Measurements from ENCODE around the gene USP47.

The USP47 gene

GRCh38 chr11:11963067-11963466, 121.3 kb downstream of the USP47 start:
- no peaks in the 10 kb centered on the region for H3K9me3 ChIP-seq (ENCODE audit: severe bottlenecking)
- H3K27me3 ChIP-seq (ENCODE audit: insufficient read depth, low read depth, severe bottlenecking), result no peaks in the 10 kb centered on the region
- H3K36me3 ChIP-seq, result no peaks in the 10 kb centered on the region
- no peak overlapping the region for H3K27ac ChIP-seq
- no peak overlapping the region for H3K4me3 ChIP-seq (ENCODE audit: low read depth, low read length)
- TF ChIP-seq CTCF (IDR thresholded peaks at IDR 0.05; ENCODE audit: low read depth, low read length), result no peak
- no peak for DNase-seq

GRCh38 chr11:11963842-11964773, 122.3 kb downstream of the USP47 start:
- no peak for DNase-seq
- H3K9me3 ChIP-seq (ENCODE audit: severe bottlenecking), result no peaks in the 10 kb centered on the region
- H3K27ac ChIP-seq, result no peak overlapping the region
- no peaks in the 10 kb centered on the region for H3K36me3 ChIP-seq
- TF ChIP-seq CTCF (IDR thresholded peaks at IDR 0.05; ENCODE audit: low read depth, low read length), result no peak
- H3K4me3 ChIP-seq (ENCODE audit: low read depth, low read length), result no peak overlapping the region
- no peaks in the 10 kb centered on the region for H3K27me3 ChIP-seq (ENCODE audit: insufficient read depth, low read depth, severe bottlenecking)

GRCh38 chr11:11964774-11965150, 123.0 kb downstream of the USP47 start:
- Histone ChIP-seq H3K4me3 (ENCODE audit: low read depth, low read length) (no peak overlapping the region), H3K36me3 (no peaks in the 10 kb centered on the region), H3K27ac (no peak overlapping the region), H3K27me3 (ENCODE audit: insufficient read depth, low read depth, severe bottlenecking) (no peaks in the 10 kb centered on the region), H3K9me3 (ENCODE audit: severe bottlenecking) (no peaks in the 10 kb centered on the region)
- TF ChIP-seq CTCF (IDR thresholded peaks at IDR 0.05; ENCODE audit: low read depth, low read length), result no peak
- DNase-seq, result no peak

- no peak for DNase-seq
- no peaks in the 10 kb centered on the region for H3K27me3 ChIP-seq (ENCODE audit: insufficient read depth, low read depth, severe bottlenecking)
- TF ChIP-seq CTCF (IDR thresholded peaks at IDR 0.05; ENCODE audit: low read depth, low read length), result no peak
- H3K9me3 ChIP-seq (ENCODE audit: severe bottlenecking), result no peaks in the 10 kb centered on the region
- H3K4me3 ChIP-seq (ENCODE audit: low read depth, low read length), result no peak overlapping the region
- no peaks in the 10 kb centered on the region for H3K36me3 ChIP-seq
- H3K27ac ChIP-seq, result no peak overlapping the region
Measured at GRCh38 chr11:11965192-11965591, 123.4 kb downstream of the USP47 start.

- no peak for TF ChIP-seq CTCF (IDR thresholded peaks at IDR 0.05; ENCODE audit: low read depth, low read length)
- no peak for DNase-seq
- H3K27me3 ChIP-seq (ENCODE audit: insufficient read depth, low read depth, severe bottlenecking), result no peaks in the 10 kb centered on the region
- no peaks in the 10 kb centered on the region for H3K9me3 ChIP-seq (ENCODE audit: severe bottlenecking)
- no peak overlapping the region for H3K27ac ChIP-seq
- H3K36me3 ChIP-seq, result no peaks in the 10 kb centered on the region
- no peak overlapping the region for H3K4me3 ChIP-seq (ENCODE audit: low read depth, low read length)
Measured at GRCh38 chr11:11965656-11966353, 124.0 kb downstream of the USP47 start.

All from WERI-Rb-1 (cell line).